Stimulated activated naive CD8-positive, alpha-beta T cell treated with anti-CD3 and anti-CD28 coated beads, Interleukin-15, Interleukin-2, amounts not matched to agents 100 U/mL and 50 U/mL, for 24 hours (primary cell): ENCODE data around the gene AGPAT1.
A peak's percentile ranks its signal among the peaks of the same experiment; 100 is the strongest.

Experiments used
- ATAC-seq: fragments of 150-1000 bp; cut with Tn5 transposase; one replicate; pipeline ENCODE4 v1.10.0; 2021
- DNase-seq: peaks from one replicate; pipeline ENCODE4 v3.0.0; 2021

AGPAT1 gene

GRCh38 chr6:32168807-32169591 lies 6.9 kb downstream of the AGPAT1 start:
- ATAC-seq (no peak), DNase-seq (no peak)

DNA sequence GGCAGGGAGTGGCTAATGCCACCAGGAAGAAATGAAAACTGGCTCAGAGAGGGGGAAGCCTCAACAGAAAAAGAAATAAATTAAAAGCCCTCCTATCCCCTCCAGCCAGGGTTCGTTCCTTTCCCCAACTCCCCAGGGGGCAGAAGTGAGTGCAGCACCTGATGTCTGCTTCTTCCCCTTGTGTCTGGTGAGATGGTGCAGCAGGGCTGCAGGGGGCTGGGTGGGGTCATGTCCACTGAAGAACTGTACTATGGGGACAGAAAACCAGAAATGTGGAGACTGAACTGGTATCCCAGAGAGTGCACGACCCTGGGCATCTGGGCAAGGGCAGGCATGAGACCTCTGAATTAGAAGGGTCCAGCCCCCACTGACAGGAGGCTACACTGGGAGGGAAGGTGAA lies 7.5 kb downstream of the AGPAT1 start:
- DNase-seq (no peak), ATAC-seq (no peak)

GRCh38 chr6:32167761-32168262 lies 8.1 kb downstream of the AGPAT1 start:
- DNase-seq (no peak), ATAC-seq (no peak)

DNA sequence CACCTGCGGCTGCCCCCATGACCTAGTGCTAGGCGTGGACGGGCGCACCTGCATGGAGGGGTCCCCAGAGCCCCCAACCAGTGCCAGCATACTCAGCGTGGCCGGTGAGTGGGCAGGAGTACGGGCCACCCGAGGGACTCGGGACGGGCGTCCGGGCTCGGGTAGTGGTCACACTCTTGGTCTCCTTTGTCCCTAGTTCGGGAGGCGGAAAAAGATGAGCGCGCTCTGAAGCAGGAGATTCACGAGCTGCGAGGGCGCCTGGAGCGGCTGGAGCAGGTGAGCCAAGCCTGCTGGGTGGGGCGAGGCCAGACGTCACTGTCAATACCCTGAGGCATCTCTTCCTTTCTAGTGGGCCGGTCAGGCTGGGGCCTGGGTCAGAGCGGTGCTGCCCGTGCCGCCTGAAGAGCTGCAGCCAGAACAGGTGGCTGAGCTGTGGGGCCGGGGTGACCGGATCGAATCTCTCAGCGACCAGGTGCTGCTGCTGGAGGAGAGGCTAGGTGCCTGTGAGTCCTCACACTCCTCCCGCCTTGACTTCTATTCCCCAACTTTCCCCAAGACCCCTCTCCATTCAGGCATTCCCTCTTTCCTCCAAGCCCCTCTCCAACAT lies 8.6 kb downstream of the AGPAT1 start:
- ATAC-seq, result no peak
- no peak for DNase-seq

DNA sequence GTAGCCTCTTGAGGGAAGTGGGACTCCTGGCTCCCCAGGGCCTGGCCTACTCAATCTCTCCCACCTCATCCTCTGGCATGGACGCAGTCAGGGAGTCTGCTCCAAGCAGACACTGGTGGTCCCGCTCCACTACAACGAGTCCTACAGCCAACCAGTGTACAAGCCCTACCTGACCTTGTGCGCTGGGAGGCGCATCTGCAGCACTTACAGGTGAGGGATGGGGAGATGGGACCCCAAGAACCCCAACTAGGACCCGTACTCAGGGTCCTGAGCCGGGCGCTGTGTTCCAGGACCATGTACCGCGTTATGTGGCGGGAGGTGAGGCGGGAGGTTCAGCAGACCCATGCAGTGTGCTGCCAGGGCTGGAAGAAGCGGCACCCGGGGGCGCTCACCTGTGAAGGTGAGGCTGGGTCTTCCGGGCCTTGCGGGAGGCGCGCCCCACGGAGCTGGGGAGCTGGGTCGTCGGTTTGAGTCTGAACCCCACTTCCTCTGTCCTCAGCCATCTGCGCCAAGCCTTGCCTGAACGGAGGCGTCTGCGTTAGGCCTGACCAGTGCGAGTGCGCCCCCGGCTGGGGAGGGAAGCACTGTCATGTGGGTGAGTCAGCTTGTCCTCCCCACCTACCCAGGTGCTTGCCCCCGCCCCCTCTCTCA lies 9.3 kb downstream of the AGPAT1 start:
- no peak for ATAC-seq
- DNase-seq, result no peak

DNA sequence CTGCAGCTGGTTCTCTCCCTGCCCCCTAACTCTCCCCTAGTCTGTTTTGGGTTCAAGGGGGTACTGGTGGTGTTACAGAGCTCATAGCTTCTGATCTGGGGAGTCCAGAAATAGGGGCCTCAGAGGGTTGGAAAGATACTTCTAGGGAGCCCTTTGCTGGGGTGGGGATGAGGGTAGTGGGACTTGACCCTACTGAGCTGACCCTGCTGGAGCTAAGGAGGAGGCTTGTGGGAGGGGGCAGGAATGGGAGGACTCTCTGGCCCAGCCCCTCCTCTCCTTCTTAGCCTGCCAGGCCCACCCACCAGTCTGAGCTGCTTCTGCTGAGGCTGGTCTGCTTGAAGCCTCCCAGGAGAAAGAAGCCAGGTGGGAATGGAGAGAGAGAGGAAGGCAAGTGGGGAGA lies 11.6 kb downstream of the AGPAT1 start, which contains the start of gene EGFL8:
Gene EGFL8, plus strand, starts transcription at position 301 of the 400 bp plus-strand sequence. CDS start 1,571 bp downstream, outside the sequence.
- ATAC-seq, result no peak
- no peak for DNase-seq

DNA sequence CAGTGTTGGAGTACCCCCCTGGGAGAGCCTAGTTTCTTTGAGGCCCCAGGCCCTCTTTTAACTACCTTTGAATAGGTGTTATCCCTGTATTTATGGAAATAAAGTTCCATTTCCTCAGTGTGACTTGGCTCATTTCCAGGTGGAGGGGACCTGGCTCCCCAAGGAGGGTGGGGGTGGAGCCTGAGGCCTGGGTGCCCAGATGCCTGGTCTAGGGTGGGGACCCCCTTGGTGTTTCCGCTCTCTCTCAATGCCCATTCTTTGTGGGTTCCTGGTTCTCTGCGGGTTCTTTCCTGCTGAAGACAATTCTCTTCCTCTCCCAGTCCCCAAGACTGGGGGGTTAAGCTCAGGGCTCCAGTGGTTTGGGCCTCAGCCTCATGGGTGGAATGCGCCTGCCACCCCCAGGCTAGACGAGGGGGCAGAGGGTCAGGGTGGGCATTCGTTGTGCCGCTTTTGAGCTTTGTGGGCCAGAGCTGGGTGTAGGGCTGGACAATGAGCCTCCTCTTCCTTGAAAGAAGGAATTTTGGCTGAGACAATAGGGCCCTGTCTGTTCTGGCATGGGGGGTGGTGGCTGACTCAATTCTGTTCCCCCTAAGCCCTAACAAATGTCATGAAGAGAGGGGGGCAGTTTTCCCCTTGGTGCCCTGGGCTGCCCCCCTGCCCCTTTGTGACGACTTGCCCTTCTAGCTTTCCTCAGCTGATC lies 12.2 kb downstream of the AGPAT1 start:
- DNase-seq (no peak), ATAC-seq (no peak)

GRCh38 chr6:32158052-32158451 lies 17.8 kb downstream of the AGPAT1 start:
- no peak for DNase-seq
- no peak for ATAC-seq

DNA sequence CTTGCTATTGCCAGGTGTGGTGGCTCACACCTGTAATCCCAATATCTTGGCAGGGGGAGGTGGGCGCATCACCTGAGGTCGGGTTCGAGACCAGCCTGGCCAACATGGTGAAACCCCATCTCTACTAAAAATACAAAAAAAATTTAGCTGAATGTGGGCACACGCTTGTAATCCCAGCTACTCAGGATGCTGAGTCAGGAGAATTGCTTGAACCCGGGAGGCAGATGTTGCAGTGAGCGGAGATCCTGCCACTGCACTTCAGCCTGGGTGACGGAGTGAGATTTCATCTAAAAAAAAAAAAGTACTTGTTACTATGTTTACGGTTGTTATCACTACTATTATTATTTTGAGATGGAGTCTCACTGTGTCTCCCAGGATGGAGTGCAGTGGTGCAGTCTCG lies 19.0 kb downstream of the AGPAT1 start:
- ATAC-seq (no peak), DNase-seq (no peak)

- ATAC-seq (peak; percentile 62), DNase-seq (peak; percentile 62)
These were observed 21.2 kb downstream of the AGPAT1 start for GRCh38 chr6:32154514-32155161.

DNA sequence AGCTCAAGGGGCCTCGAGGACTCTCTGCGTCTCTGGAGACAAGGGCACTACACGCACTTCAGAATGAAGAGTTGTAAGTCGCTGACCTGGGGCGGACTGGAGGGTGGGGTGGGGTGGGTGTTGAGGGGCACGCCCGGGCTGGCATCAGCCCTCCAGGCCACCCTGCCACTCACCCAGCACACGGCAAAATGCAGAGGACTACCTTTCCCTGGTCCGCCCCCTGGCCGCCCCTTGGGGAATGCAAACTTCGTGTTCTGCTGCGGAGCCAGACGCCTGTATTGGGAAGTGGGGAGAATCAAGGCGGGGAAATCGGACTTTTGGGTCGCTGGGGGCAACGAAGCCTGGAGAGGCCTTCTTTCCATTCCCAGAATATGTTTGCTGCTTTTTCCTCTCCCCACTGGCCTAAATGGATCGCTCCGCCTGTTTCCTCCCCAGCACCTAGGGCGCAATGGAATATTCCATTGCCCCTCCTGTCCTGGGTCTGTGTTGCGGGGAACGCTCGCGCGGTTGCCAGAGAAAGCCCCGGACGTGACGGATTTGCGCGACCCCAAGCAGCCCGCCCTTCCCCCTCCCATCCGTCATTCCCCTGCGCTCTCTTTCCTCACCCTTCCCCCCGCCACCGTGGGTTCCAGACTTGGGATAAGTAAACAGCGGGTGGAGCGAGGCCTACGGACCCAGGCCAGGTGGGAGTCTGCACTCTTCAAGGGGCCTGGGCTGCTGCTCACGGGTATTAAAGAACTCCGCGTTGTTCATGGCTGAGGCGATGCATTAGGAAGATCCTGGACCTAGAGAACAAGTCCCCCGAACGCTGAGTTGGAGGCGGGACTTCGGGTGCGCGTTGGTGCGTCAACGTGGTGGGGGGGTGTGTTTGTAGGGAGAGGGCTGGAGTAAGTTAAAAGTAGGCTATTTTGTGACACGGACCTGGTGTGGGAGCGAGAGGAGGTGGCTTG lies 22.0 kb downstream of the AGPAT1 start, which contains the start of gene PPT2:
Gene PPT2, plus strand, starts transcription at position 578 of the 950 bp plus-strand sequence. CDS start 454 bp downstream, outside the sequence.
- DNase-seq, result peak; percentile 91
- peak; percentile 89 for ATAC-seq

- ATAC-seq, result no peak
- DNase-seq, result peak; percentile 26
These were observed 22.9 kb downstream of the AGPAT1 start for GRCh38 chr6:32152769-32153563.

DNA sequence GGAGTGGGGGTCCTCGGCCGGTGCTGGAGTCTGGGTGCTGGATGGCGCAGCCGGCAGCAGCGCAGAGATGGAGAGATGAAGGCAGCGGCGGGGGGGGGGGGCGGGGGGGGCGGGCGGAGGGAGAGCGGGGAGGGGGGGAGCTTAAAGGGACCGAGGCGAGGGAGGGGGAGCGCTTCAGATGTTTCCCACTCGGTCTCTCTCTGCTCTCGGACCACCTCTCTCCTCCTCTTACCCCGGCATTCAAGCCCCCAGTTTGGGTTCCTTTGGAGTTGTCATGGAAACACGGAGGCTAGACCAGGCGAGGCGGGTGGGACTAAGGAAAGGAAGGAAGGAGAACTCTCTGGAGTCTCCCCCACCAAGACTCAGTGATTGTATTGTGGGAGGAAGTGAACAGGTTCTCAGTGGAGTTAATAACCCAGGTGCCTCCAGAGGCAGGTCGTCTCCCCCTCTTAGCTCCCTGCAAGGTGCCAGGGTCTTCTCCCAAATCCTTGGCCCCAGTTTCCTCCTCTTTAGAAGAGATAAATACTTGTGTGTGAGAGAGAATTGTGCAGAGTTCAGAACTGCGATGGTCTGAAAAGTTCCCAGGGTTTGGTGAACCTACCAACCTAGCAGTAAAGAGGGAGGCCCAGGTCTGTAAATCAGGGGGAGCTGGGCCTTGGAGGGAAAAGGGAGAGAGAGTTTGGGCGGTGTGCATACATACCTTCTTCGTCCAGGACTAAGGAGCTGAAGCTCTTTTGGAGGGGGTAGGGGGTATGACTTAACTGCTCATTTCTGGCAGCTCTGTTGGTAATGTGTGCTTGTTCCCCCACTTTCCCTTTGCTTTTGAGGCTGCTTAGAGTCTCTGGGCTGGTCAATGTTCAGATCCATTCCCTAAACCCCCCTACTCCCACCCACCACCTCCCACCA lies 23.8 kb downstream of the AGPAT1 start, which contains the start of gene PRRT1:
Gene PRRT1, minus strand, starts transcription at position 77 of the 906 bp plus-strand sequence. CDS start 112 bp downstream, outside the sequence.
- ATAC-seq (no peak), DNase-seq (no peak)

DNA sequence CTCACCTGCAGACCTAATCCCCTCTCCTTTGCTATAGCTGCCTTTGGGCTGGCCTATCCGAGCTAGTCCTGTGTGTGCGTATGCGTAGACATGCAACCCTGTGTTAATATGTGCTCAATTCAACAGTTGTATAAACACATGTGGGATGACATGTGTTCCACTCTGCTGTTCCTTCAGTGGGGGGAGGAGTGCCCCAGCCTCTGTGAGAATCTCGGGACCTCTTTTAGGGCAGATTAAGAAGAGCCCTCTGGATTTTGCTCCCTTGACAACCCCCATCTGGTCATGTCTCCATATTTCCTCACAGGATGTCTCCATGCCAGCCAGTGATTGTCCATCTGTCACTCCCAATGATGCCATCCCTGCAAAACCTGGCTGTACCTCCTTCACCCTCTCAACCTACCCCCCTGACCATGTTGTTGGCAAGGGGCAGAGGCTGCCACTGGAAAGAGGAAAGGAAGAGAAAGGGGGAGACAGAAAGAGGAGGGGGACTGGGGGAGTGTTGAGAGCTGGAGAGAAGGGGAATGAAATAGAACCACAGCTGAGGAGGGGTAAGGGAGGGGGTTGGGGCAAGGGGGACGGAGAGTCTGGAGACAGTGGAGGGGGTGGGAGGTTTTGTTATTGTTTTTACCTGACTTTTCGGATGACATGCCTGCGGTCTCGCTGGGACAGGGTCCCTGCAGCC lies 24.6 kb downstream of the AGPAT1 start:
- DNase-seq (no peak), ATAC-seq (no peak)

- DNase-seq, result no peak
- no peak for ATAC-seq
These were observed 25.7 kb downstream of the AGPAT1 start for GRCh38 chr6:32149932-32150870.

DNA sequence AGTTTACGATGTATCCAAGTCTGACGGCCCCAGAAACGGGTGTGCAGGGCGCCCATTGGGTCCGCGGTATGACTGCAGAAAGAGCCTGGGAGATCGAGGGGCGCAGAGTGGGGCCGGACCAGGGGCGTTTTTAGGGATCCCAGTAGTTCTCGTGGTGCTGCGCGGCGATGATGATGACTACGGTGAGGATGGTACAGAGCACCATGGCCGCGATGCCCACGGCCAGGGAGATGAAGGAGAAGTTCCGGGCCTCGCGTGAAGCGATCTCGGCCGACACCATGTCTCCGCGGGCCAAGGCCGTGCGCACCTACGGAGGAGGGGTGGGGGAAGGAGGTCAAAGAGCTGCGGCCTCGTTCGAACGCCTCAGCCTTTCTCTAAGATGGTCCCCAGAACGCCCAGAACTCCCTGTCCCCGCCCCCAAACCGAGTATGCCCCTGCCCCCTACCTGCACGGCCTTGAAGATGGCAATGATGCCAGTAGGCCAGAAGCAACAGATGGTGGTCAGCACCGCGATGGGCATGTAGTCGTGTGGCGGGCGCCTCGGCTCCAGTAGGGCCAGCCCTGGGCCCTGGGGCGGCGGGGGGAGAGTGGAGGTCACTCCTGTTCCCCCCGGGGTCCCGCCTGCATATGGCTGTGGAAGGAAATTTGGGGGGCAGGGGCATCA lies 26.7 kb downstream of the AGPAT1 start:
- DNase-seq, result no peak
- ATAC-seq, result no peak
